GM23338 (cell line): ENCODE results near the gene UNC45B.

Experiments used
- CREB1 ChIP-seq: fragments of 250-450 bp; sonication (Bioruptor Pico); IDR thresholded peaks from 2 replicates; pipeline ENCODE4 v1.5.0; 2020; ENCODE audit warnings: low read depth, mild to moderate bottlenecking, moderate library complexity
- CTCF ChIP-seq, 2 experiments: fragments of 200-600 bp in 1 of 2; sonication (generic) in 1 of 2; conservative IDR thresholded peaks; 2 replicates each; pipeline versions ENCODE4 v1.5.1 to v1.6.1; 2016 to 2017; ENCODE audit warnings: antibody characterized with exemption in 2 of 2, low read depth in 2 of 2, mild to moderate bottlenecking in 2 of 2, moderate library complexity in 1 of 2
- ETS1 ChIP-seq: IDR thresholded peaks from 2 replicates; pipeline ENCODE4 v1.6.1; 2016; ENCODE audit warnings: antibody characterized with exemption
- EZH2 ChIP-seq: fragments of 200-600 bp; sonication (generic); IDR thresholded peaks from one replicate; pipeline ENCODE4 v1.8.0; 2017; ENCODE audit warnings: antibody characterized with exemption, mild to moderate bottlenecking, low read depth; ENCODE audit not compliant: unreplicated experiment
- EZH2phosphoT487 ChIP-seq: fragments of 200-600 bp; sonication (generic); IDR thresholded peaks from one replicate; pipeline ENCODE4 v1.8.1; 2018; ENCODE audit warnings: antibody characterized with exemption; ENCODE audit not compliant: unreplicated experiment
- JUNB ChIP-seq: IDR thresholded peaks from one replicate; pipeline ENCODE4 v1.6.1; 2016; ENCODE audit warnings: antibody characterized with exemption; ENCODE audit not compliant: unreplicated experiment
- NANOG ChIP-seq: IDR thresholded peaks from 2 replicates; pipeline ENCODE4 v1.6.1; 2016; ENCODE audit warnings: antibody characterized with exemption, borderline replicate concordance
- POLR2AphosphoS5 ChIP-seq: IDR thresholded peaks from 2 replicates; pipeline ENCODE4 v1.6.1; 2016; ENCODE audit warnings: antibody characterized with exemption, low read depth
- REST ChIP-seq: IDR thresholded peaks from one replicate; pipeline ENCODE4 v1.6.1; 2018; ENCODE audit warnings: antibody characterized with exemption; ENCODE audit not compliant: unreplicated experiment
- STAT1 ChIP-seq: IDR thresholded peaks from one replicate; pipeline ENCODE4 v1.6.1; 2016; ENCODE audit warnings: antibody characterized with exemption; ENCODE audit not compliant: unreplicated experiment
- ZNF114 ChIP-seq: fragments of 250-450 bp; sonication (Bioruptor Pico); IDR thresholded peaks from 2 replicates; pipeline ENCODE4 v1.5.0; 2020; ENCODE audit warnings: mild to moderate bottlenecking, moderate library complexity
- ZNF462 ChIP-seq: fragments of 250-450 bp; sonication (Bioruptor Pico); IDR thresholded peaks from 2 replicates; pipeline ENCODE4 v1.5.0; 2020; ENCODE audit warnings: mild to moderate bottlenecking, moderate library complexity

GRCh38 chr17:35132816-35133550, 14.6 kb upstream of the UNC45B start:
- no peak for TF ChIP-seq CTCF (conservative IDR thresholded peaks at IDR 0.05; ENCODE audit: low read depth in 2 of 2)
- TF ChIP-seq JUNB = no peak
- no peak for TF ChIP-seq EZH2phosphoT487
- TF ChIP-seq EZH2 = no peak
- no peak for TF ChIP-seq POLR2AphosphoS5
- no peak for TF ChIP-seq STAT1
- TF ChIP-seq REST = no peak
- TF ChIP-seq CREB1 = no peak
- TF ChIP-seq ZNF114 (CRISPR knock-in tag) = no peak
- no peak for TF ChIP-seq ETS1
- no peak for TF ChIP-seq ZNF462 (CRISPR knock-in tag)
- no peak for TF ChIP-seq NANOG
